HFFc6 (cell line): ENCODE measurements around the gene FGGY. TPM values are rescaled to one million over a fixed set of nuclear protein-coding genes. Genes with fewer than 3 reads are reported as not detected.

Experiments used
- DNase-seq: peaks from one replicate; pipeline ENCODE4 v3.0.0-alpha.2; 2018
- H3K27ac Mint-ChIP-seq: 2 replicates; pipeline ENCODE4 v1.8.0; 2020; ENCODE audit warnings: mild to moderate bottlenecking, mixed read lengths
- H3K27me3 Mint-ChIP-seq: 2 replicates; pipeline ENCODE4 v1.8.0; 2021; ENCODE audit warnings: mild to moderate bottlenecking, moderate library complexity, mixed read lengths; ENCODE audit not compliant: insufficient read depth
- H3K36me3 Mint-ChIP-seq: 2 replicates; pipeline ENCODE4 v1.8.0; 2021; ENCODE audit warnings: low read depth, mixed read lengths
- H3K4me1 Mint-ChIP-seq: 2 replicates; pipeline ENCODE4 v1.8.0; 2020; ENCODE audit warnings: low read depth, mixed read lengths
- H3K4me3 Mint-ChIP-seq: 2 replicates; pipeline ENCODE4 v1.8.0; 2020; ENCODE audit warnings: mild to moderate bottlenecking, moderate library complexity, mixed read lengths
- H3K9me3 Mint-ChIP-seq: 2 replicates; pipeline ENCODE4 v1.8.0; 2020; ENCODE audit warnings: mild to moderate bottlenecking, mixed read lengths
- CTCF ChIP-seq: fragments of 200-600 bp; sonication (generic); IDR thresholded peaks from 2 replicates; pipeline ENCODE4 v1.5.0; 2021; ENCODE audit warnings: antibody characterized with exemption, mild to moderate bottlenecking
- total RNA-seq, 6 experiments: library from RNA; stranded (reverse); fragmentation: NEBNext Ultra II Directional; extraction: Animal tissue kit (Norgen Biotek cat#: 25700); gene quantifications; 2 replicates in 1 of 6; 3 replicates in 5 of 6; pipeline ENCODE4 v1.2.3, GENCODE V29; 2021

Gene FGGY
- total RNA-seq, 6 experiments from 2014 or later: 16.4 to 20.1 (median 18.7) TPM

- DNase-seq: peak; percentile 8
- Mint-ChIP-seq H3K27ac (peak overlapping the region; percentile 72), H3K36me3 (peaks cover 29% of the 10 kb centered on the region), H3K27me3 (no peaks in the 10 kb centered on the region; the same call in 1 of the 2 replicates), H3K4me3 (peak overlapping the region; percentile 40), H3K9me3 (peaks cover 20% of the 10 kb centered on the region), H3K4me1 (peaks cover 35% of the 10 kb centered on the region)
- TF ChIP-seq CTCF: no peak
Measured at GRCh38 chr1:59739111-59739510, 442.2 kb downstream of the FGGY start.

DNA sequence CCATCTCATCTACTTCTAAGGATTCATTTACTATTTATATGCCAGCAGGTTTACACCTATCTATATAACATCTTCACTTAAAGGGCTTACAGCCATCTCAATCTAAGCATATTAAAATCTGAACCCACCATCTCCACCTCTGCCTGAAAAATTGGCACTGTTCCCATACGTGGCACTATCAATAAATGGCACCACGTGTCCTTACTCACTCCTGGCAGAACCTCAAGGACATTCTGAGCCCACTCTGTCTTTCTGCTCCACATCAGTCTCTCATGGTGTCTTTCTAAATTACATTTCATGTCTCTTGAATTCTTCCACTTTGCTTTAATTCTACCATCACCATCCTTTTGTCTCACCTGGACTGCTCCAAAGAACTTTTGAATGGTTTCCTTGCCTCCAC, 445.6 kb downstream of the FGGY start:
- Mint-ChIP-seq H3K27ac (no peak overlapping the region), H3K27me3 (no peaks in the 10 kb centered on the region; the same call in 1 of the 2 replicates), H3K9me3 (peaks cover 4% of the 10 kb centered on the region; the same call in 1 of the 2 replicates), H3K4me3 (no peak overlapping the region), H3K36me3 (peaks cover 7% of the 10 kb centered on the region; the same call in 1 of the 2 replicates), H3K4me1 (peaks cover 29% of the 10 kb centered on the region)
- TF ChIP-seq CTCF: no peak
- DNase-seq: no peak

- peaks cover 7% of the 10 kb centered on the region; the same call in 1 of the 2 replicates for H3K36me3 Mint-ChIP-seq
- TF ChIP-seq CTCF: no peak
- H3K27ac Mint-ChIP-seq: no peak overlapping the region
- H3K4me1 Mint-ChIP-seq: peaks cover 20% of the 10 kb centered on the region
- no peak overlapping the region for H3K4me3 Mint-ChIP-seq
- DNase-seq: no peak
- no peaks in the 10 kb centered on the region for H3K9me3 Mint-ChIP-seq
- H3K27me3 Mint-ChIP-seq: no peaks in the 10 kb centered on the region; the same call in 1 of the 2 replicates
Measured at GRCh38 chr1:59743324-59744091, 446.6 kb downstream of the FGGY start.

DNA sequence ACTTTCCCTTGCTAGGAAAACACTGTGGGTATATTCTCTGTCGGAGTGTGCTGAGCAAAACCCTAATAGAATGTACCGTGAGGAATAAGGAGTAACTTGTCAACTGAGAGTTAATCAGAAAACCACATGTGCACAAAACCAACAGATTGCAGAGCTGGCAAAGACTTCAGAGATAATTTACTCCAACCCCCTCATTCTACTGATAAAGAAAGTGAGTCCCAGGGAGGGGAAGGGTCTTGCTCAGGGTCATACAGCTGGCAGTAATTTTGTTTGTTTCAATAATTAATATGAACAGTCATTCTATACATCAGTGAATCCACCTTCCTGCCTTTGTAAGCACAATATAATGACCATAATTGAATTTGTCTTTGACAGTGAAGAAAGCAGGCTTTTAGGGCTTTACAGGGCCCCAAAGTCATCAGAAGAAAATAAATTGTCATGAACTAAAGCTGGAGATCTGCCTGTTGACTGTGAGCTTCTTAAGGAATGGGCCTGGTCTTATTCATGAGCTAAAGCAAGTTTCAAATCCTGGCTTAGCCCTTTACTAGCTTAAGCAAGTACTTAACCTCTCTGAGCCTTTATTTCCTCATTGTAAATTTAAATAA, 450.6 kb downstream of the FGGY start:
- H3K36me3 Mint-ChIP-seq: no peaks in the 10 kb centered on the region
- H3K27ac Mint-ChIP-seq: no peak overlapping the region
- no peaks in the 10 kb centered on the region for H3K27me3 Mint-ChIP-seq
- DNase-seq: no peak
- H3K4me3 Mint-ChIP-seq: no peak overlapping the region
- peaks cover 28% of the 10 kb centered on the region for H3K4me1 Mint-ChIP-seq
- no peak for TF ChIP-seq CTCF
- no peaks in the 10 kb centered on the region for H3K9me3 Mint-ChIP-seq

- no peaks in the 10 kb centered on the region for H3K27me3 Mint-ChIP-seq
- DNase-seq: no peak
- no peak for TF ChIP-seq CTCF
- H3K4me3 Mint-ChIP-seq: no peak overlapping the region
- H3K27ac Mint-ChIP-seq: no peak overlapping the region
- H3K4me1 Mint-ChIP-seq: peaks cover 29% of the 10 kb centered on the region
- H3K9me3 Mint-ChIP-seq: no peaks in the 10 kb centered on the region
- no peaks in the 10 kb centered on the region for H3K36me3 Mint-ChIP-seq
Measured at GRCh38 chr1:59748123-59748522, 451.2 kb downstream of the FGGY start.
